Heart right ventricle (tissue), 16 donors: Measurements from ENCODE around the gene OR52E6. TPM values are rescaled to one million over a fixed set of nuclear protein-coding genes. Genes with fewer than 3 reads are reported as not detected.

Experiments
- ATAC-seq, 8 donors: fragments of 200-7000 bp; cut with Tn5 transposase; one replicate each; pipeline ENCODE4 v1.9.1; 2020; ENCODE audit warnings: mild to moderate bottlenecking in 8 of 8, moderate library complexity in 8 of 8, moderate number of reproducible peaks in 1 of 8
- DNase-seq, 2 donors: peaks; one replicate each; pipeline ENCODE4 v3.0.0-alpha.2; 2020
- H3K27ac ChIP-seq, 10 donors: fragments of 200-600 bp; sonication (generic) in 2 of 10; one replicate each; pipeline versions ENCODE4 v1.5.0 to v1.8.0; 2020 to 2022; ENCODE audit warnings: mild to moderate bottlenecking in 3 of 10
- H3K27me3 ChIP-seq, 7 donors: fragments of 200-600 bp; one replicate each; pipeline ENCODE4 v1.8.0; 2021 to 2022; ENCODE audit warnings: mild to moderate bottlenecking in 2 of 7
- H3K36me3 ChIP-seq, 9 donors: fragments of 200-600 bp; sonication (generic) in 1 of 9; one replicate each; pipeline versions ENCODE4 v1.5.0 to v1.8.0; 2020 to 2022; ENCODE audit warnings: mild to moderate bottlenecking in 2 of 9
- H3K4me1 ChIP-seq, 9 donors: fragments of 200-600 bp; sonication (generic) in 1 of 9; one replicate each; pipeline versions ENCODE4 v1.5.0 to v1.8.0; 2020 to 2022; ENCODE audit warnings: mild to moderate bottlenecking in 4 of 9
- H3K4me3 ChIP-seq, 10 donors: fragments of 200-600 bp; sonication (generic) in 2 of 10; one replicate each; pipeline versions ENCODE4 v1.5.0 to v1.8.0; 2020 to 2022; ENCODE audit warnings: mild to moderate bottlenecking in 7 of 10, moderate library complexity in 2 of 10
- H3K9me3 ChIP-seq, 11 donors: fragments of 200-600 bp in 10 of 11; sonication (generic) in 2 of 11; one replicate each; pipeline versions ENCODE4 v1.5.0 to v1.8.0; 2013 to 2022; ENCODE audit warnings: mild to moderate bottlenecking in 2 of 11, control low read depth in 1 of 11, moderate library complexity in 1 of 11
- WGBS, 2 donors: extraction: QIAGEN DNeasy Blood & Tissue Kit; methylation state at CpG; one replicate each; pipeline ENCODE4 v1.1.7; 2013; ENCODE audit warnings: inconsistent platforms in 1 of 2; 5-methylcytosine and 5-hydroxymethylcytosine counted together
- intact Hi-C, 10 donors: fragments of 100-400 bp; cut with DNase I; formaldehyde crosslinking; loops; one replicate each; pipeline versions ENCODE4 v1.11.1 to v1.14.2; 2022
- long read RNA-seq, 3 donors: library from polyadenylated mRNA; unstranded; transcript quantifications; one replicate each; pipeline ENCODE4 v2.0.0, GENCODE V29; 2020 to 2021
- polyA plus RNA-seq, 2 donors: library from polyadenylated mRNA; stranded (reverse); fragments of 200-250 nt; gene quantifications; one replicate each; pipeline ENCODE4 v1.2.3, GENCODE V29; 2013
- total RNA-seq, 10 donors: library from RNA; stranded (reverse); fragmentation: NEBNext Ultra II Directional in 3 of 10; extraction: Animal tissue kit (Norgen Biotek cat#: 25700) in 3 of 10; gene quantifications; one replicate each; pipeline versions ENCODE4 v1.2.1 to v1.2.4, GENCODE V29; 2021 to 2023
- TF ChIP-seq, protein P1 (sequence below), 9 donors: fragments of 200-600 bp; sonication (generic) in 2 of 9; IDR thresholded peaks; one replicate each; pipeline versions ENCODE4 v1.5.0 to v1.8.0; 2021 to 2022; ENCODE audit warnings: antibody characterized with exemption in 9 of 9, mild to moderate bottlenecking in 5 of 9, moderate library complexity in 1 of 9
- donor health status: Arrhythmogenic right ventricular cardiomyopathy.
- donor health status: ischemic (EF 13 %, LVEDD 7.1; RV severe dilation, severe dysfunction).
- donor health status: healthy with polysubstance abuse.
- donor health status: DM: no; HTN: yes; CAD: no.
- donor health status: DM: no; HTN: no; CAD: no.
- donor health status: ischemic (EF 25% LVEDD 6.9; RV normal size, moderate dysfunction).
- donor health status: ischemic (EF 25% LVEDD 5.7; RV mildly dilated, moderate dysfunction).
- donor health status: healthy.
- donor health status: DM: yes; HTN: yes; CAD: no.
- donor health status: Ischemic cardiomyopathy.
- donor health status: ischemic (EF 35%, LVEDD 5.7; RV mildly dilated, moderate dysfunction).
- donor health status: nonischemic (EF 11% LVEDD 7.7; RV severe dilation, severe dysfunction).
- donor health status: DM: yes; HTN: yes; CAD: no.
- donor health status: PGD.
- donor health status: ischemic (EF 29% LVEDD 5.4; RV normal size, mild dysfunction).
- donor health status: nonischemic (EF 23%, LVEDD 6.1; RV moderate dilation, normal function).

OR52E6 gene
- total RNA-seq: not detected
- polyA plus RNA-seq: not detected
- long read RNA-seq, donor 1: 0 reads
- long read RNA-seq, donor 2: 0 reads
- long read RNA-seq, donor 3: 0 reads

DNA sequence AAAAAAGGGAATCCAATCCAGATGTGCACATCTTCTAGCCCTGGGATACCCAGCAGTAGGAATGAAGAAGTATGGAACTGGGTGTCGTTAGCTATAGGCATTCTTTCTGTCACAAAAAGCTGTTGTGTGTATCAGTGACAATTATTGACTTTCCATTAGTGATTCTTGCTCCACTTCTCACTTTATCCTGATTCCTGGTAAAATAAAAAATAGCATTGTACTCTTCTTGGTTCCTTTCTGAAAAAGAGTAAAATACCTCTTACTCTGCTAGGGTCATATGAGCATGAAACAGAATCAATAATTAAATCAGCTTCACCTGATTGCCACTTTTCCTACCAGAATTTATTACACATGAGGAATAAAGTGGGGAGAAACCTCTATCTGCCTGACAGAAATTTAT, at the start of gene OR52E6:
TSS of gene OR52E6 (minus strand) at position 101 of the 400 bp plus-strand sequence. CDS start at position 101, 0 bp downstream.
- Histone ChIP-seq H3K4me3 (no peak within 1 kb of the TSS), H3K9me3 (no peaks in the 10 kb centered on the region), H3K36me3 (no peaks in the 10 kb centered on the region), H3K27ac (no peak within 1 kb of the TSS), H3K4me1 (no peaks in the 10 kb centered on the region), H3K27me3 (no peaks in the 10 kb centered on the region)
- 65 to 84% methylated on average over 1 of the region's 1 CpG for WGBS, 2 donors
- DNase-seq (no peak), ATAC-seq (no peak)
- TF ChIP-seq, protein P1, sequence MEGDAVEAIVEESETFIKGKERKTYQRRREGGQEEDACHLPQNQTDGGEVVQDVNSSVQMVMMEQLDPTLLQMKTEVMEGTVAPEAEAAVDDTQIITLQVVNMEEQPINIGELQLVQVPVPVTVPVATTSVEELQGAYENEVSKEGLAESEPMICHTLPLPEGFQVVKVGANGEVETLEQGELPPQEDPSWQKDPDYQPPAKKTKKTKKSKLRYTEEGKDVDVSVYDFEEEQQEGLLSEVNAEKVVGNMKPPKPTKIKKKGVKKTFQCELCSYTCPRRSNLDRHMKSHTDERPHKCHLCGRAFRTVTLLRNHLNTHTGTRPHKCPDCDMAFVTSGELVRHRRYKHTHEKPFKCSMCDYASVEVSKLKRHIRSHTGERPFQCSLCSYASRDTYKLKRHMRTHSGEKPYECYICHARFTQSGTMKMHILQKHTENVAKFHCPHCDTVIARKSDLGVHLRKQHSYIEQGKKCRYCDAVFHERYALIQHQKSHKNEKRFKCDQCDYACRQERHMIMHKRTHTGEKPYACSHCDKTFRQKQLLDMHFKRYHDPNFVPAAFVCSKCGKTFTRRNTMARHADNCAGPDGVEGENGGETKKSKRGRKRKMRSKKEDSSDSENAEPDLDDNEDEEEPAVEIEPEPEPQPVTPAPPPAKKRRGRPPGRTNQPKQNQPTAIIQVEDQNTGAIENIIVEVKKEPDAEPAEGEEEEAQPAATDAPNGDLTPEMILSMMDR (IDR thresholded peaks at IDR 0.05): no peak
- intact Hi-C loops: no loop called here

DNA sequence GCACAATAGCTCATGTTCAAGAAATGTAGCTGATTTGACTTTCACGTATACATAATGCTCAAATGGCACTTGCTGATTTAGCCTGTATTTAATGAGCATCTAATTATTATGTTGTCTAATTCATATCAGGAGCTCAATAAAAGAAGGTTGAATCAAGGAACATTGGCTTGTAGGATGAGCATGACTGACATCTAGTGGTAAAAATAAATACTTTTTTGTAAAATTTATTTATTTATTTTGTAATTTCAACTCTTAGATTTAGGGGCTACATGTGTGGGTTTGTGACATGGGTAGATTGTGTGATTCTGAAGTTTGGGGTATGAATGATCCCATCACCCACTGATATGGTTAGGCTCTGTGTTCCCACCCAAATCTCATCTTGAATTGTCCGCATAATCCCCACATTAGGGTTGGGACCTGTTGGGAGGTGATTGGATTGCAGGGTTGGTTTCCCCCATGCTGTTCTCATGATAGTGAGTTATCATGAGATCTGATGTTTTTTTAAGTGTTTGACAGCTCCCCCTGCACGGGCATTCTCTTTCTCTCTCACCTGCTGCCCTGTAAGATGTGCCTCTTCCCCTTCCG, 49.6 kb upstream of the OR52E6 start:
- 57 to 64% methylated on average over 4 of the region's 4 CpGs for WGBS, 2 donors
- Histone ChIP-seq H3K27ac (no peak overlapping the region), H3K4me1 (no peaks in the 10 kb centered on the region), H3K36me3 (no peaks in the 10 kb centered on the region), H3K27me3 (peaks cover 0 to 5% (median 0%) of the 10 kb centered on the region in 7 donors), H3K4me3 (no peak overlapping the region), H3K9me3 (no peaks in the 10 kb centered on the region)
- no peak for DNase-seq
- TF ChIP-seq, protein P1 (IDR thresholded peaks at IDR 0.05): peak; percentile 19 to 65 (median 52)
- intact Hi-C loops: no loop called here
- no peak for ATAC-seq

DNA sequence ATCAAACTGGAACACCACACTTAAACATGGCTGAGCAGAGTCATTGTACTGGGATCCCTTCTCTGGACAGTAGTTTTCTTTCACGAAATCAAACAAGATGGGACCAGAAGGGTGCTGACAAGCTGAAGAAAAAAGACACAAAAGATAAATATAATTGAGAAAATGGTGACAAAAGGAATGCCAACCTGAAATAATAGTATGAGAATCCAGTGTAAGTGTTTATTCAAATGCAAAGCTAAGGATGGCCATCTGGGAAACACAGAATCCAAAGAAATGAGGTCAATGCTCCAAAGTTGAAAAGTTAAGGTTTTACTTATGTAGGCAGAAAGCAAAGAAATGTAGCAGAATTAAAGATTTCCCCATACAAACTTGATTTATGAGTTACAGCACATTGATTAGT, 46.0 kb upstream of the OR52E6 start:
- H3K27me3 ChIP-seq: peaks cover 0 to 11% (median 0%) of the 10 kb centered on the region in 7 donors
- DNase-seq (no peak), ATAC-seq (no peak)
- intact Hi-C loops: no loop called here
- 55 to 63% methylated on average over 1 of the region's 1 CpG for WGBS, 2 donors
- no peaks in the 10 kb centered on the region for H3K36me3 ChIP-seq
- H3K4me1 ChIP-seq: no peaks in the 10 kb centered on the region
- H3K9me3 ChIP-seq: no peaks in the 10 kb centered on the region
- no peak overlapping the region for H3K27ac ChIP-seq
- TF ChIP-seq, protein P1 (IDR thresholded peaks at IDR 0.05): no peak
- no peak overlapping the region for H3K4me3 ChIP-seq

DNA sequence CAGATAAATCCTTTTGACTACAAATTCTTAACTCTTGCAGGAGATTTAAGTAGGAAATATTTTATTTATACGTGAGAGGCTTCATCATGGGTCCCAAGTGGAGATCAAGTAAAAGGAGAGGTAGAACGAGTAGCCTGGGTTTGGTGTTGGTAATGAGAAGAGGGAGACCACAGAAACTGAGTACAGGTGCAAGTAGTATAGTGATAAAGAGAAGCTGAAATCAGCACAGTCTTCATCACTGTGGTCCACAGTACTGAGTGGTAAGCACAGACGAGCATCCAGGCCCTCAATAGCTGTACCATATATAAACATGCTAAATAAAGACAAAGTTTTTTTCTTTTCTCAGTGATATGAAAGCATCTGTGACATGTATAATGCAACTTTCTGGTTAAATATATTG, 45.5 kb upstream of the OR52E6 start:
- no peak overlapping the region for H3K27ac ChIP-seq
- DNase-seq (no peak), ATAC-seq (no peak)
- WGBS, 2 donors: 60 to 65% methylated on average over 3 of the region's 3 CpGs
- H3K27me3 ChIP-seq: peaks cover 0 to 11% (median 0%) of the 10 kb centered on the region in 7 donors
- no peak overlapping the region for H3K4me3 ChIP-seq
- no peaks in the 10 kb centered on the region for H3K4me1 ChIP-seq
- intact Hi-C loops: no loop called here
- H3K9me3 ChIP-seq: no peaks in the 10 kb centered on the region
- H3K36me3 ChIP-seq: no peaks in the 10 kb centered on the region
- TF ChIP-seq, protein P1 (IDR thresholded peaks at IDR 0.05): no peak
